HL-60 (cell line): ENCODE results near the gene ACTA2.

Source experiments
- CTCF ChIP-seq: IDR thresholded peaks from one replicate; pipeline ENCODE4 v1.5.1; 2011; ENCODE audit warnings: low read length, control low read depth, inconsistent platforms; ENCODE audit not compliant: insufficient read depth
- SPI1 ChIP-seq: IDR thresholded peaks from 2 replicates; pipeline ENCODE4 v1.6.1; 2012; ENCODE audit warnings: low read depth, mild to moderate bottlenecking, borderline replicate concordance

DNA sequence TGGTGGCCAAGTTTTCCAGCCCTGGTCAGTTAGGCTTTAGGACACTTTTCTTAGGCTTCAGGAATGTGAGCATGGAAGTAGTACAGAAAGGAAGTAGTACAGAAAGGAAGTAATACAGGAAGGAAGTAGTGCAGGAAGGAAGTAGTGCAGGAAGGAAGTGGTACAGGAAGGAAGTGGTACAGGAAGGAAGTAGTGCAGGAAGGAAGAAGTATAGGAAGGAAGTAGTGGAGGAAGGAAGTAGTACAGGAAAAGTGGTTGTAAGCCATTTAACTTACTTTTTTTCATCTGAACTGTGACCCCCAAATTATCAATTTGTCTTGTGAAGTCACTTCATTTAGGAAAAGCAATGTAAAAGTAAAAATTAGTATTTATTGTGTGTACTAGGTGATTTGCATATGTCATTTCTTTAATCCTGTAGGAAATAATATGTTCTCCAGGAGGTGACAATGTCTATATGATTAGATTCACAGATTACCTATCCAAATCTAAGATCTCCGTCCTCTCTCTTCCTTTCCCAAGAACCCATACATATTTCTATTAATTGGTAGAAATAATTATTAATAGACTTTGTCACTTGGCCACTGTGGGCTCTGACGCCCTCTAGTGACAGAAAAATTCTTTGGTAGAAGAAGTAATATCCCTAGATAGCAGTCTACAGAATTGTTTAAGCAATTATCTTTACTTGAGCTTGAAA is 34.1 kb upstream of the ACTA2 start:
- TF ChIP-seq CTCF (peak; percentile 5), SPI1 (peak; percentile 66)
